Amygdala (tissue), 56 donors: ENCODE data around the gene CIB4.

Experiments used
- DNase-seq, 56 donors: peaks; one replicate each; lab custom pipeline; 2025; lab: John Stamatoyannopoulos, UW

The CIB4 gene

DNA sequence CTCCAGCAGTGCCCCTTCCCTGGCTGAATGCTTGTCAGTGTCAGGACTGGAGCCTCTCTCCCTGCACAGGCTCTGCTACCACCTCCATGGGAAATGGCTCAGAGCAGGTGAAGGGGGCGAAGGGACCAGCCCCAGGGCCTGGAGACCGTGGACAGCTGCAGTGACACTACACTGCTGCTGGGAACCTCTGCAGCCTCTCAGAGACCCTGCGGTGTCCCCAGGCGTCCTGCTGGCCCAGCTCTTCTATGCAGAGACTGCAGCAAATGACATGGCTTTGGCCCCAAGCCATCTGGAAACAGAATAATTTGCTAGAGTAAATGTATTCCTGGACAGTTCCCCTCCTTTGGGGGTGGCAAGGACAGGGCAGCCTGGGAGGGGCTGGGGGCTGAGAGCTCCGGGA lies 53.2 kb downstream of the CIB4 start:
- DNase-seq, result no peak

DNA sequence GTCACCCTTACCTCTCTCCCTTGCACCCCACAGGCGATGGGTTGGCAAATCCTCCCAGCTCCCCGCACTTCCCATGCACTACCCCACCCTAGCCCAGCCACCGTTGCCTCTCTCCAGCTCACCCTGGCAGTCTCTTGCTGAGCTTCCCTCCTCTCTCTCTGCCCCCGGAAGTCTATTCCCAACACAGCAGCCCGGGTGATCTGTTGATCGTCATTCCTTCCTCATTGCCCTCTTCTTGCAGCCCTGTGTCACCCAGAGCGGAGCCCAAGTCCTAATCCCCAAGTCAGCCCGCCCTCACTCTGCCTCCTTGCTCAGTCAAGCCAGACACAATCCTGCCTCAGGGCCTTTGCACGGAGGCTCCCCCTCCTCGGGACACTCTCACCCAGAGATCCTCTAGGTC lies 55.2 kb downstream of the CIB4 start:
- no peak for DNase-seq

DNA sequence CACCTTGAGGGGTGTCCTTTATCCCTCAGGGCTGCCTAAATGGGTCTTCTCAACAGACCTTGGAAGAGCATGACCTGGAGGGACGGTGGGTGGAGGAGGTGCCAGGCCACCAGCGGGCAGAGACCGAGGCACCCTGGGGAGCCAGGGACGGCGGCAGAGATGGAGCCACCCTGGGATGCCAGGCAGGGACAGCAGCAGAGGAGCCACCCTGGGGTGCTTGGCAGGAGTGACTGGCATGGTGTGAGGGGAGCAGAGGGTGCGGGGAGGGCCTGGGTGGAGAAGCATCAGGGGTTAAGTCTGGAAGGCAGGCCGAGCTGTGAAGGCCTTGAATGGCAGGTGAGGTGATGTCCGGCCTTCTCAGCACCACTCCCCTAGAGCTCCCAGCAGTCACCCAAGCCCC lies 56.1 kb downstream of the CIB4 start:
- no peak for DNase-seq

DNA sequence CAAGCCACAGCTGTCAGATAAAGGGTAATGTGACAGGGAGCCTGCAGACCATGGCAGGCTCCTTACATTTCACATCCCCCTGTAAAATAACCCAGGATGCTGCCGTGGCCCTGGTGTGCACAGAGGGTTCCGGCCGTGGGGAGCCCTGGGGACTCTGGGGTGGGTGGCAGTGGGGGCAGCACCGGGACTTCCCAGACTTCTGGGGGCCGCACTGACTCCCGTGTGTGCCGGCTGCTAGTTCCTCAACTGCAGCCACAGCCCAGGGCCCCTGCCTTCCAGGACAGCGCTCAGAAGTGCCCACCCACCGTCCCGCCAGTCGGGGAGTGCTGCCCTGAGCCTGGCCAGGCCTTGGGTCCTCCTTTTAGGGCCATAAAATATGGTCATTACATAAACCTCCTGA lies 56.5 kb downstream of the CIB4 start:
- DNase-seq, result no peak

DNA sequence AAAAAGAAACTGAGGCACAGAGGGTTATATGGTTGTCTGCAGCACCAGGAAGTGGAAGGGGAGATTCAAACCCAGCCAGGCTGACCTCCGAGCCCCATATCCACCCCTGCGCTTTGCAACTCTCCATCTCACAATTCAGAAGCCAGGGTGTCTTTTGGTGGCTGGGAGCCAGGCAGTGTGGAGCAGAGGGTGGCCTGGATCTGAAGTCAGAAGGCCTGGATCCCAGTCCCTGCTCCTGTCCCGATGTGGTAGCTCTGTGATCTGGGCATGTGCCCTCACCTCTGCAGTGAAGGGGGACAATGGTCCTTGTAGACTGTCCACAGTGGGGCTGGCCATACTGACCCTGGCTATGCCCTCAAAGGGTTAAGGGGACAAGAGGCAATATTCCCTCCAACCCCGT lies 57.0 kb downstream of the CIB4 start:
- no peak for DNase-seq

DNA sequence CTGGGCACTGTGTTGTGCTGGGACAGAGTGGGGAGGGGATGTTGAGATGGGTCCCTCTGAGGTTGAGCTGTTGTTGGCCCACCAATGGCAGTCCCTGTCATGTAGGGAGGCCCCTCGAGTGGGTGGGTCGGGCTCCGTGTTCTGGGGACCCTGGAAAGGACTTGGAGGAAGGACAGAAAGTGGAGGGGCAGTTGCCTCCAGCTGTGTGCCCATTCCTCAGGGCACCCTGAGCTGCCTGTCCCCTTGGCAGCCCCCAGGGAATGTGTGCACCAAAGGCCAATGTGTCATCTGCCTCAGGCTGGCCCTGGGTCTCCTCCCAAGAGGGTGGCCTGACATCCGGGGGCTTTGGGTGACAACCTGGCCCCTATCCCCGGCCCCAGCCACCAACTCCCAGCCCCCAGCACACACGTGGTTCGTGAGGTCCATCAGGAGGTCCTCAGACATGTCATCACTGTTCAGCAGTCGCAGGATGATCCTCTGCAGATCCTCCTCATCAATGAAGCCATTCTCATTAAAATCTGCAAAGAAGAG lies 57.7 kb downstream of the CIB4 start:
- no peak for DNase-seq

DNA sequence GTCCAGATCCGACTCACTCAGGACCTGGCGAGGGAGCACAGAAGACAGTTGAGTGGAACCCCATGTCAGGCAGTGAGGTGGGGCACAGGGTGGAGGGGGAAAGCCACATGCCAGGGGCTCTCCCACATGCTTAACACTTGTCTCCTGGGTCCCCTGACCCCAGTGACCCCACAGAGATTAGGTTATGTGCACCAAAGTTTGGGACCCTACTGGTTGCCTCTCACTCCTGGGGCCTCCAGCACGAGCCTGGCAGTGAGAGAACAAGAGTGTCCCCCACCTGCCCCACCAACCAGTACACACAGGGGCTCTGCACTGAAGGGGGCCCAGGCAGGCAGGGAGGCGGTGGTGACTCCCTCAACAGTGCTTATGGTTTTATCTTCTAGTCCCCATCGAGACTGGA lies 58.3 kb downstream of the CIB4 start:
- no peak for DNase-seq

DNA sequence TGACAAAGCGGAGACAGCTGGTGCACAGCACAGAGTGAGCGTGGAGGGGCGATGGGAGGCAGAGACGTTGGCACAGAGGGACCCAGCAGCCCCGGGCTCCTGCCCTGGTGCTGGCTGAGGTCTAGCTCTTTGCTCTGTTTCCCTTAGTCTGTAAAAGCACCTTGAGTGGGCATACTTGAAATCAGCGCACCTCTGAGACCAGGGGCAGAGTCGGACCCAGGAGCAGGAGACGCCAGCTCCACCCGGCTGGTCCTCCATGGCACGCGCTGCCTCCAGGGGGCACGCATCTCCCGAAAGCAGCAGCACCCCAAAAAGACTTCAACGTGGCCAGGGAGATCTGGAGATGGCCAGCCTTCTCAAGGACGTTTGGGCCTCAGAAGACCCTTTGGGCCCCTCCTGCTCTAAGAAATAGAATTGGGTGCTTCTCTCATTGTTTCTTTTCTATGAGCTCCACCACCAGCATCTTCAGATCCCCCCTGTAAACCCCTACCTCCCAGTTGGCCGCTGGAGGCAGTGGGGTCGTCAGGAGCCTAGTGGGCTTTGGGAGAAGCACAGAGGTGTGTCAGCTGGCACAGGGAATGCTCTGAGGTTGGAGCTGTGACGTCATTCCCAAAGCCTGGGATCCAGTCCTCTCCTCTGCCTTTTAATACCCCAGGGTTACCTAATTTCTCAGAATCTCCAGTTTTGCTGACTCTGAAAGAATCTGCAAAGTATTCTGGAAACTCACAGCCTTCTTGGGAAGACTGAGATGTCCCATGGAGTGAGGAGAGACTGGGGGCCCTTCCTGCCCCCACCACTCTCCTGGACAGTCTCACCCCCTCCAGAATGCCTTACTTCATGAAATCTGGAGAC lies 58.9 kb downstream of the CIB4 start:
- no peak for DNase-seq

DNA sequence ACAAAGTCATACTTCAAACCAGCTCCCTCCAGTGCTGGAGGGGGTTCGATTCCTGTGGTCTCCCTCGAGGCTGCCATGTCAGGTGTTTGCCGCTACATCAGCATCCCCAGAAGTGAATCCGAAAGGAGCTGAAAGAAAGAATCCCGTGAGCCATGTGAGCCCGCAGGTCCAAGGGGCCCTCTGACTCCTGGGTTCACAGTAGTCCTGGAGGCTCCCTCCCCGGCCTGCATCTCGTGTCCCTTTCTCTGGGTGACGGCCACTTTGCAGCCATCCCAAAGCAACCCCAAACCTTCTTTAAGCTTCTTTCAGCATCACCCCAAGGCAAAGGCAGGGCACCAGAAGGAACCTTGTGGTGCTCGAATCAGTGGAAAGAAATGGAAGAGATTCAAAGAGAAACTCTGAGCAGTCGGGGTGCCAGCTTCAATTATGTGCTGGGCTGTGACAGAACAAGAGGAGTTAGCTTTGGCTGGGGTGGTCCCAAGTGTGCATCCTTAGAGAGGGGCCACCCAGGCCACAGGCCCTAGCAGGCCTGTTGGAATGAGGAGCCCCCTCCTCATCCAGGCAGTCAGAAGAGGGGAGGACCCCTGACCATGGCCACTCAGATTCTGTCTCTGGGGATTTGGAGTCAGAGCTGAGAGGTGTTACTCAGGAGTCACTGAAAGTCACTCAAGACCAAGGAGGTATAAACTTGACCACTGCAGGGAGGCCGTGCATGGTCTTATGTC lies 59.7 kb downstream of the CIB4 start:
- no peak for DNase-seq

DNA sequence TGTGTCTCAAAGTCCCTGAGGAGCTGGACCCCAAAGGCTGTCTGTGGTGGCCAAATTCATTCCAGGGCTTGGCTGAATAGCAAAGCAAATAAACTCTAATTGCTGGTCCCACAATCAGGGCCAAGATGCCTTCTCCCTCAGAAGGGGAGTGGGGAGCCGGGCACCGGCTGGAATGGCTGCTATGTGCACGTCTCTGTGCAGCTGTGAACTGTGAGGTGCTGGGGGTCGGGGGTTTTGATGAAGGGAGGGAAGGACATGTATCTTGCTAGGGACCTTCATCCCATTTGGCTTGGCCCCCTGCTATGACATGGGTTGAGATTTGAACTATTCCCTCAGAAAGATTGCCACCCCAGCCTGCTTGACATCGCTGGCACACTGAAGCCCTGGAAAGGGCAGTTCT lies 60.4 kb downstream of the CIB4 start:
- DNase-seq, result no peak

DNA sequence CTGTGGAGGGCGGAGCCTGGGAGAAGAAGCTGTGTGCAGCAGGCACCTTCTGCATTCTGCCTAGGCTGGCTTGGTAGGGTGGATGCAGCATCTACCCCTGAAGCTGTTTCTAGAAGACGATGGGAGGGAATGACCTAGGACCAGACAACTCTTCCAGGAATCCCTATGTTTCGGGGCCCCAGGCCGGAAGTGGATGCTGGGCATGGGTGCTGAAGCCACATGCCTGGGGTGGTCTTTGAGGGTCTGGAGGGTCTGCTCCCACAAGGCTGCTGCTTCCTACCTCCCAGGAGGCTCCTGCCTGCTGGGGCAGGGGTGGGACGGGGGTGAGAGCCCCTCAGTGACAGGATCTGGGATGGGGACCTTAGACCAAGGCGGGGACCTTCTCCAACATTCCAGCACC lies 61.0 kb downstream of the CIB4 start:
- DNase-seq, result no peak

DNA sequence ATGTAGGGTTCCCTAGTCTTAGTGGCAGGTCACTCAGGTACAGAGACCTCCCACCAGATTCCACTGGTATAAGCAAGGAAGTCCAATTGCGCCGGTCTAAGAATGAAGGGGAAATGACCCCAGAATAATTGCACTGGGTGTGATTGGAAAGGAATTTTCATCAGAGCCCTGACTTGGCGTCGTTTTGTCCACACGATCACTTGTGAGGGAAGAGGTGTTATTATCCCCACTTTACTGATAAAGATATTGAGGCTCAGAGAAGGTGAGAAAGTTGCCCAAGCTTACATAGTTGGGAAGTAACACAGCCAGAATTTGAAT lies 61.5 kb downstream of the CIB4 start:
- DNase-seq, result no peak

DNA sequence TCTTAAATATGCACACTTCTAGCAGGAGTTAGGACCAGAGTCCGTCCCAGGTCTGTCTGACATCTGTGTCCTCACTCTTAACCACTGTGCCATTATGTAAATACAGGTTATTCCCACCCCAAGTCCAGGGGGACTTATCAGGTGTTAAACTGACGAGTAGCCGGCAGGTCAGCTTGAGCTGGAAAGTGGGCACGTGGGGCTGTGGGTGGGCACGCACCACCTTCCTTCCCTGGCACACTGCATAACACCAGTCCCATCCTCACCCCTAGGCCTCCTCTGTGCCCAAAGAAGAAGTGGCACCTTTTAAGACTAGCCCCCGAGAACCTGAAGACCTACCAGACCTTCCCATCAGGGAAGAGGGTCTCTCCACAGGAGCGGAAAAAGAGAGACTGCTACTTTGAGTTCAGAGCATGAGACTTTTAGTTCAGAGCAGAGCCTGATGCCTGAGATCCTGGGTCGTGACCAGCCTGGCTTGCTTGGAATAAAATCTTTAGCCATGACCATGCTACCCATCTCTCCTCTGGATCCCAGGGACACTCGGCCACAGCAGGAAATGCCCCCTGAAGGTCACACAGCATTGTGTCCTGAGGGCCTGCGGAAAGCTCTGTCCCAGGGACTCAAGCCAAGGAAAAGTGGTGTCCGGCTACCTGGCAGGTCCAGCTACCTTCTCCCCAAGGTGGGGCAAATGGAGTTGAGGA lies 62.0 kb downstream of the CIB4 start:
- DNase-seq, result no peak

DNA sequence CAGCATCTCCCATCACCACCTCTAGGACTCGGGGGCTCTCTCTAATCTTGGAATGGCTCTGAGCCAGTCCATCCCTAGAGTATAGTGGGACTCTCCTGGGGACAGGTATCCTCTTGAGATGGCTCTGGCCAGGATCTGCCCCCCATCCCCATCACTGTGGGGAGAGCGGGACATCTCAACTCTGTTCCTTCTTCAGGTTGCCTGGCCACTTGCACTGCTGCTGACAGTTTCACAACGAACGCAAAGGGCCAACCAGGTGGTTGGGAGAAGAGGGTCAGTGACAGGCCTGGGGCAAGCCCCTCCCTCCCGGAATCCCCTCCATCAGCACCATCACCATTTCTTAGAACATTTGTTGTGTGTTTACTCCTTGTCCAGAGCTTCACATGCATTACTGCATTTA lies 62.6 kb downstream of the CIB4 start:
- no peak for DNase-seq

DNA sequence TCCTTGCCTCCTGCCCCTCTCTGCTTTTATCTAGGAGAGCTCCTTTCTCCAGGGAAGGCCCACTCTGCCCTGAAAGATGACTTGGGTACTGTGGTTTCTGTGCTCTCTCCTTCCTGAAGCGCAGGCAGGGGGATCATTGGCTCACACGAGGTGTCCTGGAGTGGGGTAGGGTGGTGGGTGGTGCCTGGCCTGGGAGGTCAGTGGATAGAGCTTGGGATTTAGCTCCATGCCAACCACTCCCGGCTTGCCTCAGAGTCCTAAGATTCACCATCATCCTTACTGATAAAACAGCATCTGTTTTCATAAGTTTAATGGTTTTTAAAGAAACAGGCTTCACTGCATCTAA lies 63.1 kb downstream of the CIB4 start:
- DNase-seq, result no peak

DNA sequence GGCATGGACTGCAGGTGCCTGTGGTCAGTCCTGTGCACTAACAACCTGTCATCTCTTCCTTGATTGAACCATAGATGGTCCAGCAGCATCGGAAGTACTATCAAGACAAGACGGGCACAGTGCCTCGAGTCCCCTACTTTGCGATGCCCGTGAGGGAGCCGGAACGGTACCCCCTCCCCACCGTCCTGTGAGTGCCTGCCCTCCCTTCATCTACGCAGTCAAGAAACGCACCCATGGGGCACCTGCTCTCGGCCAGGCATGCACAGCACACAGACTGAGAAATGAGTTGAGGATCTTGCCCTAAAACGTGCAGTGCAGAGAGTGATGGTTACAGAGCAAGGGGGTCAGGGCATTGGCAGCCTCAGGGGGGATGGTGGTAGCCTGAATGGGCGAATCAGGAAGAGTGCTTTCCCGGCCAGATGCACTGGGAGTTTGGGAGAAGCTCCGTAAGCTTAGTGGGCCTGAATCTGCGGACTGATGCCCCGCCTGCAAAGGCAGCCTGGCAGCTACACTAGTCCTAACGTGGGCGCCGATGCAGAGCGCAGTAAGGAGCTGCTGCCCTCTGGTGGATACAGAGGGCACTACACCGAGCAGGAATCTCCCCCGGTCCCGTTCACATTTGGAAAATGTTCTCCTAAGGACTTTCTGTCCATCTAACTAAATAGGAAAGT lies 63.6 kb downstream of the CIB4 start:
- peak in 27 of 56 donors; percentile 2 to 63 (median 31) for DNase-seq

DNA sequence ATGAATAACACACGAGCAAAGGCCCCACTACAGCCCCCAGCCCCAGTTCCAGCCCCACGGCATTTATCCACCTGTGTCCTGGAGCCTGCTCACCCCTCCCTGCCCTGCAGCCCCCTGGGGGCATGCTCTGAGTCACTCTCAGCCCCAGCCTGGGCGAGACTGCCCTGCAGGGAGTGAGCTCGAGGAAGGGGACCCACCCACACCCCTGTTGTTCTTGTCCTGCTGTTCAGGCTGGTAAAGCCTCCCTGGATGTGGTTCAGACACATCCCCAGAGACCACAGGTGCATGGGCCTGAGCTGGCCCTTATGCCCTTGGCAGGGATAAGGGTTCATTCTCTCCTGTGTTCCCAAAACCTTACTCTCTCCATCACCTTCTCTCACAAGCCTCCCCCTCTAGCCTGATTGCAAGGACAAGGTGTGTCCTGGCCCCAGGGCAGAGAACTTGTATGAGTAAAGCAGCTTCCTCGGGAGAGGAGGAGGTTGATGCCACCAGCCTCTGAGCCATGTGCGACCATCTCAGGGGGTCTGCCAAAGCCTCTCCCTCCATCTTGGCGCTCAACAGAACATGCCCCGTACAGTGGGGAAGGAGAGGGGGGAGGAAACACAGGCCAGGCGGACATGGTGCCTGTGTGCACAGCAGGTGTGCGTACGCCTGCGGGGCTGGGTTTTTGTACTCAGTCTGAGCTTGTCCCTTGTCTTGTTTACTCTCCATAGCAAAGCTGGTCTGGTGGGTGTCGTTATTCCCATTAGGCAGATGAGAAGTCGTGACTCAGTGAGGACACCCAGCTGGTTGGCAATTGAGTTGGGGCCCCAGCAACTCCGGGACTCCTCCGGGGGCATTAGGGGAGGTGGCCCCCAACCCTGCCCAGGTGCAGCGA lies 64.4 kb downstream of the CIB4 start:
- no peak for DNase-seq

DNA sequence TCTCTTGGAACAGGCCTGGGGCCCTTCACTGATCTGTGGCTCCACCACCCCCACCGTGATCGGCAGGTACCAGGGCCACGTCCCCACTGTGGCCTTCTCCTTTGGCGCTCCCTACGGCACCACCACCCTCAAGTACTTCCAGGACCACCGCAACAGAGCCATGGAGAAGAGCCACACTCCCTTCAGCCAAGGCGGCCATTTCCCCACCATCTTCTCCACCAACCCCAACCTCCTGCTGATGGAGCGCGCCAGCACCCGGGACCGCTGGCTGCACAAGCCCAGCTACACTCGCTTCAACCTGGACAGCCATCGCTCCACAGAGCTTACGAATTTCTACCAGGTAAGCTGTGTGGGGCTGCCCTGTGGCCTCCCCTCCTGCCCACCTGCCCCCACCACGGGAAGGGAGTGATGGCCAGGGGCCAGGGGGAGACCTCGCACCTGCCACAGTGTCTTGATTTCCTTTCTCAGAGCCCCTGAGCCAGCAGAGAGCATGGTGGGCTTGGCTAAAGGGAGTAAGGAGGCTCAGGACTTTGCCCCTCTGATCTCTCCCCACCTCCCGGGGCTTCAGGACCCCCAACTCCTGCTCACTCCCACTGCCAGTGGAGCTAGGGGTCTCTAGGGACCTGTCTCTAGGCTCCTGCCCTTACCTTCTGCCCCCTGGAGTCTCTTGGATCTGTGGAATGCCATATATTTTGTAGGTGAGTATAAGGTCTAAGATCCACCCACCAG lies 65.2 kb downstream of the CIB4 start:
- DNase-seq, result no peak

DNA sequence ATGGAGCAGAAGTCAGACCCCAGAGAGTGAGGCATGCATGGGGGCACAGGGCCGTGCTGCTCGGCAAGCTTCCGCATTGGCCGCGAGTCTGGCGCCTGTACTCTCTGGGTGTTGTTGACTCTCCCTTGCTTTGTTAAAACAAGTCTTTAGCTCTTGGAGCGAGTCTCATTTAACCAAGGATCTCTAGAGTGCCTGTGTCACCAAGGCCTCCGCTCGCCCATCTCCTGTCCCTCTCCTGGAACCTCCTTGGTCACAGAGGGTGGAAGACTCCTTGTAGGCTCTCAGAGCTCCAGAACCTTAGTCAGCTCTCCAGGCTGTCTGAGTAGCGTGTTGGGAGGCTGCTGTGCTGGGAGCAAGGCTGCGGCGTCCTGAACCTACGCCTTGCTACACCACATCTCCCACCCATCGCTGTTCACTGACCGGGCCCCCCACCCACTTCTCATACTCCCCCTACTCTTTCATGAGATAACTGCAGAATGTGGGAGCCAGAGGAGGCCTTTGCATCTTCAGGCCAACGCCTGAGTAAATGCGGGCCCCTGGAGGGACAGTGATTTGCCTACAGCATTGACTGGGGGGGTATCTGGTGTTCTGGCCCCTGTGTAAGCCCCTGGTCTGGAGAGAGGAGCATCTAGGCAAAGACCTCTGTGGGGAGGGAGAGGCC lies 66.1 kb downstream of the CIB4 start:
- DNase-seq, result no peak
